ENCODE data around the gene GDPD5.
A peak's percentile ranks its signal among the peaks of the same experiment; 100 is the strongest.

Gene GDPD5

GRCh38 chr11:75525433-75526191 lies at the start of gene GDPD5:
Gene GDPD5 (minus strand): TSS chr11:75525941. CDS start chr11:75477735, 48,206 bp downstream.
- peak; percentile 83 for DNase-seq (ENCODE audit: low spot score)

DNA sequence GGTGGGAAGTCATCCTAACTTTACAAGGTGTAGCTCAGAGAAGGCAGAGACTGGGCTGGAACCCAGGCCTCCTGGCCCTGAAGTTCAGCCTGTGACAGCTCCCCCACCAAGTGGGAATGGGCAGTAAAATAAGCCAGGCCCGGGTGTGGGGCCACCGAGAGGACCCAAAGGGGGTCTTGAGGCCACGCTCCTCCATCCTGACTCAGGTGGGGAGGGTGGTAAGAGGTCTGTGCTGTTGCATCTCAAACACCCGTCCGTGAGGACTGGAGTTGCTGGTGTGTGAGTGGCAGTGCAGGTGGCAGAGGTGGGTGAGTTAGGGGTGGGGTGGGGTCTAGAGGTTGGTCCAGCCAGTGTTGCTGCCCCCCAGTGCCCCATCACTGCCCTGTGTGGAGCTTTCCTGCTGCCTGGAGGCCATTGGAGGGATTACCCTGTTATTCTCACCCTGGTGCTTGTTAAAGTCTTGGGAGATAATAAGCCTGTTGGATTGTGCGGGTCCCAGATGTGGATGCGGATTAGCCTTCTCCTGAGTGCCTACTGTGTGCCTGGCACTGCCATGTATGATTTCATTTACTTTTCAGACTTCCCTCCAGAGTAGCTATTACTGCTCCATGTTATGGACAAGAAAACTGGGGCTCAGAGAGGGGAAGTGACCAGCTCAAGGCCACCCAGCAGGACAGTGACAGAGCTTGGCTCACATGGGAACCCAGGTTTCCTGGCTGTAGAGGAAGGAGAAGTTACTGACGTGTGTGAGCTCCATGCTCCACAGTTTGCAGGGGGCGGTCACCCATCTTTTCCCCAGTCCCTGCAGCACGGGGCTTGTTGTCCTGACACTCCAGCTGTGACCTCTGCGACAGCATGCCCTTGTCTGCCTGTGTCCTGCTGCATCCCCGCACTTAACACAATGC lies 49.2 kb upstream of the GDPD5 start:
- DNase-seq (ENCODE audit: low spot score) = no peak

GRCh38 chr11:75572744-75573143 lies 47.0 kb upstream of the GDPD5 start:
- DNase-seq (ENCODE audit: low spot score) = no peak

DNA sequence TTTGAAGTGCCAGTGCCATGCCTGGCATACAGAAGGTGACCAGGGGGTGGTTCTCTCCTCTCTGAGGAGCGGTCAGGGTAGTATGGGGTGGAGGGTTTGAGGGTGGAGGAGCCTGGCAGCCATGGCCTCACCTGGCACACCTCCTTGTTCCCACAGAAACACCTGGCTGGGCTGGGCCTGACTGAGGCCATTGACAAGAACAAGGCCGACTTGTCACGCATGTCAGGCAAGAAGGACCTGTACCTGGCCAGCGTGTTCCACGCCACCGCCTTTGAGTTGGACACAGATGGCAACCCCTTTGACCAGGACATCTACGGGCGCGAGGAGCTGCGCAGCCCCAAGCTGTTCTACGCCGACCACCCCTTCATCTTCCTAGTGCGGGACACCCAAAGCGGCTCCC lies 45.9 kb upstream of the GDPD5 start:
- DNase-seq (ENCODE audit: low spot score) = no peak

GRCh38 chr11:75570559-75571139 lies 44.9 kb upstream of the GDPD5 start:
- DNase-seq (ENCODE audit: low spot score) = no peak

- no peak for DNase-seq (ENCODE audit: low spot score)
These were observed 43.0 kb upstream of the GDPD5 start for GRCh38 chr11:75568616-75569219.

GRCh38 chr11:75567971-75568370 lies 42.2 kb upstream of the GDPD5 start:
- no peak for DNase-seq (ENCODE audit: low spot score)

GRCh38 chr11:75566763-75567279 lies 41.1 kb upstream of the GDPD5 start:
- no peak for DNase-seq (ENCODE audit: low spot score)

DNA sequence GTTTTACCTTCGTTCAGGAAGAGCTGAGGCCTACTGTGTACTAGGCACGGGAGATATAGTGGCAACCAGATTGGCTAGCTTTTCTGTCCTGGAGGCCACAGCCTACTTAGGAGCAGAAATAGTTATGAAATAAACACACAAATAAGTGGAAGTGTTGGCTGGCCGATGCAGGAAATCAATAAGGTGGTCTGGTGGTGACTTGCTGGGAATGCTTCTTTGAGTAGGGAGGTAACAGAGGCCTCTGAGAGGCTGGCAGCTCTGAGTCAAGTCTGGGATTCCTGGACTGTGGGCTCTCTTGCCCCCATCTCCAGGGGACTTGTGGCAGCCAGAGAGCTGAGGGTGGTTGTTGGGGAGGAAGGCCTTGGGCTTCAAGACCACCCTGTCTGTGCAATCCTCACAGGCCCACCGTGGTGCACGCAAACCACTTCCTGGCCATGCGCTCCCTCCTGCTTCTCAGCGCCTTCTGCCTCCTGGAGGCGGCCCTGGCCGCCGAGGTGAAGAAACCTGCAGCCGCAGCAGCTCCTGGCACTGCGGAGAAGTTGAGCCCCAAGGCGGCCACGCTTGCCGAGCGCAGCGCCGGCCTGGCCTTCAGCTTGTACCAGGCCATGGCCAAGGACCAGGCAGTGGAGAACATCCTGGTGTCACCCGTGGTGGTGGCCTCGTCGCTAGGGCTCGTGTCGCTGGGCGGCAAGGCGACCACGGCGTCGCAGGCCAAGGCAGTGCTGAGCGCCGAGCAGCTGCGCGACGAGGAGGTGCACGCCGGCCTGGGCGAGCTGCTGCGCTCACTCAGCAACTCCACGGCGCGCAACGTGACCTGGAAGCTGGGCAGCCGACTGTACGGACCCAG lies 40.4 kb upstream of the GDPD5 start:
- DNase-seq (ENCODE audit: low spot score) = no peak

DNA sequence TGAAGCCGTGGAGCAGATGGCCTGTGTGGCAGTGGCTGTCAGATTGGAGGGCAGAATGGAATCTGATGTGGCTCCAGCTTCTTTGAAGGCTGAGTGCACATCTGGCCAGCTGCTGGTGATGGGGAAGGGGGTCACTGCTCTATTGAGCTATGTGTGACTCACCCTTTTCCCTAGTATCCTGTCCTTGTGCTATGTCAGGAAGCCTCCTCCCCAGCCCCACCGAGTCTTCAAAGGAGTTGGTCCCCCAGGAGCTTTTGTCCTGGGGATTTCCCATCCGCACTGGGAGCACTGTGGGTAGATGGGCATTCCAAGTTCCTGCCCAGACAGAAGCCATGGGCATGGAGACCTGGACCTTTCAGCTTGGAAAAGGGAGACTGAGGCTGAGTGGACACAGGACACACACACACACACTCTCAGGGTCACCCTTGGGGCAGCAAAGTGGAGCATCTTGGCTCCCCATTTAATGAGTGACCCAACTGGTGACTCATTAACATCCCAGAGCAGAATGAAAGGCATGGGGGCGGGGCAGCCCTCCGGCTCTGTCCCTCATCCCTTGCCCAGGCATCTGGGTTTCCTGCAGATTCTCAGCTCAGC lies 39.6 kb upstream of the GDPD5 start:
- no peak for DNase-seq (ENCODE audit: low spot score)

DNA sequence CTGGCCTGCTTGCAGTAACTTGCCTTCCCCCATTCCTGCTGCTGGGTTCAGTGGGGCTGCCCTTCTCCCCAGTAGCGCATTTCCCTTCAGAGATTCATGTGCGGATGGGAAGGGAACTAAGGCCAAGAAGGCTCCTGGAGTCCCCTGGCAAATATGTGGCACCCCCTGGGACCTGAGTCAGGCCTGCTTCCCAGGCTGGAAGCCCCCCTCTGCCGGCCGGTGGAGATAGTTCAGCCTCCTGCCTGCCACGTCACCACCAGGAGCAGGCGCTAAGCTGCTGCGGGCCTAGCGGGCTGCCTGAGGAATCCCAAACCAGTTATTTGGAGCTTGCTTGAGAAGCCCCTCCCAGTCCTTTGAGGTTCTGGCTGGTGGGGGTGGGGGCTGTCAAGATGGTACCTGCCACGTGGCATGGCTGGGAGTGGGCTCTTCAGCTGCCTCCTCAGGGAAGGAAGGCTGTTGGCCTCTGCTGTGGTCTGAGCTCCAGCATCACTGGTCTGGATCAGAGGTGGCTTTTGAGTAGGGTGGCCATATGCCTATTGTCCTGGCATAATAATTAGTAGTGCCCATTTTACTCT lies 38.3 kb upstream of the GDPD5 start:
- DNase-seq (ENCODE audit: low spot score) = no peak

- DNase-seq (ENCODE audit: low spot score) = no peak
These were observed 37.8 kb upstream of the GDPD5 start for GRCh38 chr11:75563501-75563977.

DNA sequence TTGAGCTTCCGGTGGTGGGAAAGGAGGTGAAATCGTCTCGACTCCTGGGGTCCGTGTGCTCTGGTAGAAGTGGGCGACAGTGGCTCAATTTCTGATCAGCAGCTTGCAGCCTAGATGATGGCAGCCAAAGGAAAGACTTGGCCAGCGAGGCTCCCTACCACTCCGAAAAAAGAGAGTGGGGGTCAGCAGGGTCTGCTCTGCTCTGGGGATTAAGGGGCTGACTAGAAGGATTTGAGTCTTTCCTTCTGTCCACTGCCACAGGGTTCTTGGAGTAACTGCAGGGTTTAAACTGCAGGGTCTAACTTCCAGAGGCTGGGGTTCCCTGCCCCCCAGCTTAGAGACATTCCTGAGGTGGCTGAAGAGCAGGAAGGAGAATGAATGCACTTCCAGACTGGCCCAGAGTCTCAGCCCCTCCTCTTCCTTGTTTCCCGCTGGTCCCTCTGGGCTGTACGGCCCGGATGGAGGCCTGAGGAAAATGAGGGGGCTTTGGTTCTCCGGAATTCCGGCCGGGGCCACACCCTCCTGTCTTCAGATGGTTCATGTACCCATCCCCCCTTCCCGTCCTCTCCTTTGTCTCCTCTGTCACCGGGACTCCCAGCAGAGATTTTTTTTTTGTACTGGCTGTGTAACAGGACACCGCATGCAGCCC lies 37.2 kb upstream of the GDPD5 start:
- DNase-seq (ENCODE audit: low spot score) = no peak

- peak; percentile 80 for DNase-seq (ENCODE audit: low spot score)
These were observed 36.5 kb upstream of the GDPD5 start, which contains the start of gene SERPINH1 for GRCh38 chr11:75562048-75562835. Gene SERPINH1 (plus strand): TSS chr11:75562253. CDS start chr11:75566350, 4,097 bp downstream.

- no peak for DNase-seq (ENCODE audit: low spot score)
These were observed 35.8 kb upstream of the GDPD5 start for GRCh38 chr11:75561426-75562047.

DNA sequence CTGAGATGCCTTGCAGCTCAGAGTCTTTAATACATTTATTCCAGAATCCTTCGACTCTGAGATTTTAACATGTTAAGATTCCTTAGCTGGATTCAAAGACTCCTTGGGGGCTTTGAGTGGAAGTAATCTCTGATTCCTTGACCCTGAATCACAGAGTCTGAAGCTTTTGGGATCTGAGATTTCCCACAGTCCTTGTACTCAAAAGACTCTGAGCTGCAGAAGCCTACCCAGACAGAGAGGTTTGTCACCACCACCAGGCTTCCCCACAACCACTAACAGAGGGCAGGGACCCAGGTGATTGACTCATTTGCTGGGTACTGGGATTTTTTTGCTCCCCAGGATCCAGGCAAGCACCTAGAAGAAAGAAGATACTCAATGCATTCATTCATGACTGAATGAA lies 34.9 kb upstream of the GDPD5 start:
- DNase-seq (ENCODE audit: low spot score) = no peak

GRCh38 chr11:75558939-75559843 lies 33.5 kb upstream of the GDPD5 start:
- DNase-seq (ENCODE audit: low spot score) = no peak

Measured in hematopoietic multipotent progenitor cell treated with erythropoietin and hydrocortisone succinate and interleukin-3 and kit ligand, for 17 days (in vitro differentiated cells).